Neural cell (in vitro differentiated cells): ENCODE results near the gene PXK. TPM values are rescaled to one million over a fixed set of nuclear protein-coding genes. Genes with fewer than 3 reads are reported as not detected.

ENCODE experiments used
- H2AFZ ChIP-seq: fragments of 200-600, 300-800 bp; sonication (generic), shearing (Covaris generic); 2 replicates; pipeline ENCODE4 v1.6.0; 2014; ENCODE audit warnings: low read depth, mild to moderate bottlenecking, antibody characterized with exemption, low read length, moderate library complexity
- H3F3A ChIP-seq: fragments of 200-600 bp; shearing (Covaris generic); 2 replicates; pipeline ENCODE4 v1.6.1; 2016; ENCODE audit warnings: mild to moderate bottlenecking, moderate library complexity, mixed read lengths, antibody characterized with exemption, low read length; ENCODE audit not compliant: insufficient read depth, poor library complexity, severe bottlenecking
- H3K27ac ChIP-seq: fragments of 200-600, 300-800 bp; sonication (generic), shearing (Covaris generic); 2 replicates; pipeline ENCODE4 v1.5.1; 2014; ENCODE audit warnings: mild to moderate bottlenecking, low read length, moderate library complexity
- H3K27me3 ChIP-seq: fragments of 300-800, 200-600 bp; sonication (generic), shearing (Covaris generic); 2 replicates; pipeline ENCODE4 v1.6.0; 2014; ENCODE audit warnings: mild to moderate bottlenecking, low read depth, low read length, moderate library complexity; ENCODE audit not compliant: insufficient read depth
- H3K36me3 ChIP-seq: fragments of 300-800, 200-600 bp; sonication (generic), shearing (Covaris generic); 2 replicates; pipeline ENCODE4 v1.5.1; 2014; ENCODE audit warnings: mild to moderate bottlenecking, antibody characterized with exemption, low read length, moderate library complexity; ENCODE audit not compliant: insufficient read depth
- H3K4me2 ChIP-seq: fragments of 300-800, 200-600 bp; sonication (generic), shearing (Covaris generic); 2 replicates; pipeline ENCODE4 v1.6.0; 2014; ENCODE audit warnings: mild to moderate bottlenecking, low read length
- H3K4me3 ChIP-seq: fragments of 300-800, 200-600 bp; sonication (generic), shearing (Covaris generic); 2 replicates; pipeline ENCODE4 v1.5.1; 2014; ENCODE audit warnings: mild to moderate bottlenecking, low read length, moderate library complexity
- H3K79me2 ChIP-seq: fragments of 200-600 bp; shearing (Covaris generic); replicated peaks from 2 replicates; pipeline ENCODE4 v1.6.0; 2014; ENCODE audit warnings: mild to moderate bottlenecking, low read length, moderate library complexity; ENCODE audit not compliant: insufficient read depth
- H3K9ac ChIP-seq: fragments of 300-800, 200-600 bp; sonication (generic), shearing (Covaris generic); 2 replicates; pipeline ENCODE4 v1.6.1; 2016; ENCODE audit warnings: mild to moderate bottlenecking, low read length, mixed read lengths
- H3K9me2 ChIP-seq: fragments of 200-600 bp; shearing (Covaris generic); 2 replicates; pipeline ENCODE4 v1.6.1; 2016; ENCODE audit warnings: mild to moderate bottlenecking, low read length, mixed read lengths; ENCODE audit not compliant: insufficient read depth
- H3K9me3 ChIP-seq: fragments of 200-600, 300-800 bp; sonication (generic), shearing (Covaris generic); 2 replicates; pipeline ENCODE4 v1.6.1; 2016; ENCODE audit warnings: mild to moderate bottlenecking, mixed run types, low read length, moderate library complexity, mixed read lengths
- H4K20me1 ChIP-seq: fragments of 200-600 bp; shearing (Covaris generic); 2 replicates; pipeline ENCODE4 v1.6.1; 2016; ENCODE audit warnings: mild to moderate bottlenecking, mixed run types; ENCODE audit not compliant: insufficient read depth
- CTCF ChIP-seq: fragments of 450-650 bp; IDR thresholded peaks from 2 replicates; pipeline ENCODE4 v1.5.1; 2014; ENCODE audit warnings: antibody characterized with exemption, mild to moderate bottlenecking, moderate library complexity; ENCODE audit not compliant: poor library complexity, severe bottlenecking
- EP300 ChIP-seq: fragments of 450-650 bp; conservative IDR thresholded peaks from 2 replicates; pipeline ENCODE4 v1.6.1; 2014; ENCODE audit warnings: antibody characterized with exemption, mild to moderate bottlenecking, moderate library complexity; ENCODE audit not compliant: poor library complexity, severe bottlenecking
- EZH2 ChIP-seq: fragments of 200-600, 300-800 bp; shearing (Covaris generic), sonication (generic); IDR thresholded peaks from 2 replicates; pipeline ENCODE4 v1.6.1; 2014; ENCODE audit warnings: antibody characterized with exemption, low read length, borderline replicate concordance, mild to moderate bottlenecking; ENCODE audit not compliant: insufficient read depth, poor library complexity, severe bottlenecking
- MXI1 ChIP-seq: fragments of 450-650 bp; conservative IDR thresholded peaks from 2 replicates; pipeline ENCODE4 v1.6.1; 2014; ENCODE audit warnings: antibody characterized with exemption, mild to moderate bottlenecking; ENCODE audit not compliant: poor library complexity, severe bottlenecking
- POLR2AphosphoS5 ChIP-seq: IDR thresholded peaks from 2 replicates; pipeline ENCODE4 v1.6.1; 2012
- RAD21 ChIP-seq: fragments of 450-650 bp; conservative IDR thresholded peaks from 2 replicates; pipeline ENCODE4 v1.6.1; 2014; ENCODE audit warnings: antibody characterized with exemption, mild to moderate bottlenecking, moderate library complexity
- SMC3 ChIP-seq: fragments of 450-650 bp; conservative IDR thresholded peaks from 2 replicates; pipeline ENCODE4 v1.6.1; 2014; ENCODE audit warnings: antibody characterized with exemption, mild to moderate bottlenecking, moderate library complexity; ENCODE audit not compliant: poor library complexity
- TAF1 ChIP-seq: IDR thresholded peaks from 2 replicates; pipeline ENCODE4 v1.6.1; 2012; ENCODE audit warnings: low read depth
- polyA plus RNA-seq: library from polyadenylated mRNA; depleted of rRNA; stranded (reverse); fragments of >200 nt; gene quantifications from 2 replicates; pipeline ENCODE4 v1.2.3, GENCODE V29; 2014
- TF ChIP-seq, protein P1 (sequence below): IDR thresholded peaks from 2 replicates; pipeline ENCODE4 v1.6.1; 2012; ENCODE audit warnings: borderline replicate concordance

PXK gene
- polyA plus RNA-seq, 1 donor from 2014 or later, result 37.7 TPM

- H3K36me3 ChIP-seq, result no peaks in the 10 kb centered on the region
Measured at GRCh38 chr3:58351920-58352319, 19.2 kb downstream of the PXK start.

DNA sequence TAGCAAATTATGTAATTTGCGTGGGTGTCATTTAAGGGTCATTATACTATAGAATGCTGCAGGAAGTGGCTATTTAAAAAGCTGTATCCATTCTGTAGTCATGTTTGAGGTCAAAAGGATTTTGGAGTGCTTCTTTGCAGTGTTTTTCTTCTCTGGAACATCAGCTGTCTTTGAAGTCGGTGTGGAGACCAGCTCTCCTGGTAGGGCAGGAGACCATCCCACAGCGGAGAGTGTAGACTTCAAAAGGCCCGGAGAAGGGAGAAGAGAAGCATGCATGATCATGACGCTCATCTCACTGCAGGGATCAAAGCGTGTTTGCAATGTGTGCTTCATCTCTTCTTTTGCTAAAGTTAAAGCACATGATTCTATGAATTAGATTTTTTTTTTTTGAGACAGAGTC lies 19.9 kb downstream of the PXK start:
- Histone ChIP-seq H2AFZ (no peak overlapping the region), H3K9me2 (no peaks in the 10 kb centered on the region), H3K27me3 (no peaks in the 10 kb centered on the region), H3F3A (no peaks in the 10 kb centered on the region), H3K79me2 (no peaks in the 10 kb centered on the region), H3K9ac (no peak overlapping the region), H4K20me1 (no peaks in the 10 kb centered on the region), H3K27ac (no peak overlapping the region), H3K9me3 (no peaks in the 10 kb centered on the region), H3K4me2 (no peak overlapping the region), H3K36me3 (no peaks in the 10 kb centered on the region), H3K4me3 (no peak overlapping the region)
- TF ChIP-seq SMC3 (no peak), TAF1 (no peak), RAD21 (no peak), CTCF (no peak), EZH2 (no peak), POLR2AphosphoS5 (no peak), EP300 (no peak), MXI1 (no peak)
- TF ChIP-seq, protein P1, sequence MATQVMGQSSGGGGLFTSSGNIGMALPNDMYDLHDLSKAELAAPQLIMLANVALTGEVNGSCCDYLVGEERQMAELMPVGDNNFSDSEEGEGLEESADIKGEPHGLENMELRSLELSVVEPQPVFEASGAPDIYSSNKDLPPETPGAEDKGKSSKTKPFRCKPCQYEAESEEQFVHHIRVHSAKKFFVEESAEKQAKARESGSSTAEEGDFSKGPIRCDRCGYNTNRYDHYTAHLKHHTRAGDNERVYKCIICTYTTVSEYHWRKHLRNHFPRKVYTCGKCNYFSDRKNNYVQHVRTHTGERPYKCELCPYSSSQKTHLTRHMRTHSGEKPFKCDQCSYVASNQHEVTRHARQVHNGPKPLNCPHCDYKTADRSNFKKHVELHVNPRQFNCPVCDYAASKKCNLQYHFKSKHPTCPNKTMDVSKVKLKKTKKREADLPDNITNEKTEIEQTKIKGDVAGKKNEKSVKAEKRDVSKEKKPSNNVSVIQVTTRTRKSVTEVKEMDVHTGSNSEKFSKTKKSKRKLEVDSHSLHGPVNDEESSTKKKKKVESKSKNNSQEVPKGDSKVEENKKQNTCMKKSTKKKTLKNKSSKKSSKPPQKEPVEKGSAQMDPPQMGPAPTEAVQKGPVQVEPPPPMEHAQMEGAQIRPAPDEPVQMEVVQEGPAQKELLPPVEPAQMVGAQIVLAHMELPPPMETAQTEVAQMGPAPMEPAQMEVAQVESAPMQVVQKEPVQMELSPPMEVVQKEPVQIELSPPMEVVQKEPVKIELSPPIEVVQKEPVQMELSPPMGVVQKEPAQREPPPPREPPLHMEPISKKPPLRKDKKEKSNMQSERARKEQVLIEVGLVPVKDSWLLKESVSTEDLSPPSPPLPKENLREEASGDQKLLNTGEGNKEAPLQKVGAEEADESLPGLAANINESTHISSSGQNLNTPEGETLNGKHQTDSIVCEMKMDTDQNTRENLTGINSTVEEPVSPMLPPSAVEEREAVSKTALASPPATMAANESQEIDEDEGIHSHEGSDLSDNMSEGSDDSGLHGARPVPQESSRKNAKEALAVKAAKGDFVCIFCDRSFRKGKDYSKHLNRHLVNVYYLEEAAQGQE, result no peak

More at GRCh38 chr3:58351920-58352319, 19.2 kb downstream of the PXK start:
- Histone ChIP-seq H3K9me2 (no peaks in the 10 kb centered on the region), H3K27me3 (no peaks in the 10 kb centered on the region), H3K9ac (no peak overlapping the region), H3K4me2 (no peak overlapping the region), H3K79me2 (no peaks in the 10 kb centered on the region), H4K20me1 (no peaks in the 10 kb centered on the region), H3K4me3 (no peak overlapping the region), H3F3A (no peaks in the 10 kb centered on the region), H2AFZ (no peak overlapping the region), H3K27ac (no peak overlapping the region), H3K9me3 (no peaks in the 10 kb centered on the region)
- TF ChIP-seq EZH2, result no peak
- no peak for TF ChIP-seq CTCF
- no peak for TF ChIP-seq SMC3
- TF ChIP-seq TAF1, result no peak
- TF ChIP-seq EP300, result no peak
- TF ChIP-seq RAD21, result no peak
- TF ChIP-seq, protein P1, result no peak
- TF ChIP-seq MXI1, result no peak
- TF ChIP-seq POLR2AphosphoS5, result no peak
